ENCODE data around the gene MAPK10.

- no peak for TF ChIP-seq POLR2A (IDR thresholded peaks at IDR 0.05)
- no peak for TF ChIP-seq CTCF (IDR thresholded peaks at IDR 0.05)
Measured at GRCh38 chr4:85993641-85994040, 366.2 kb downstream of the MAPK10 start.
